Amygdala (tissue), 56 donors: ENCODE measurements around the gene STK36.

ENCODE experiments used
- DNase-seq, 56 donors: peaks; one replicate each; lab custom pipeline; 2025; lab: John Stamatoyannopoulos, UW

Gene STK36

GRCh38 chr2:218671654-218672566, at the start of gene STK36, which contains the start of gene RNF25:
STK36 (plus strand) TSS chr2:218672086; CDS start chr2:218672830, 744 bp downstream.
RNF25 (minus strand) TSS chr2:218672002; CDS start chr2:218671970, 32 bp downstream.
- peak; percentile 31 to 91 (median 80) for DNase-seq

- no peak for DNase-seq
These were observed 49.1 kb upstream of the STK36 start for GRCh38 chr2:218622606-218623365.

- DNase-seq, result no peak
These were observed 48.5 kb upstream of the STK36 start for GRCh38 chr2:218623366-218623705.

- DNase-seq, result no peak
These were observed 45.5 kb upstream of the STK36 start for GRCh38 chr2:218626369-218626768.

GRCh38 chr2:218627939-218628338, 43.9 kb upstream of the STK36 start:
- no peak for DNase-seq

GRCh38 chr2:218631837-218632236, 40.0 kb upstream of the STK36 start:
- DNase-seq, result no peak

GRCh38 chr2:218635719-218636118, 36.2 kb upstream of the STK36 start:
- DNase-seq, result no peak

GRCh38 chr2:218638372-218638771, 33.5 kb upstream of the STK36 start:
- no peak for DNase-seq

GRCh38 chr2:218642121-218642656, 29.7 kb upstream of the STK36 start:
- no peak for DNase-seq

- DNase-seq, result no peak
These were observed 29.1 kb upstream of the STK36 start for GRCh38 chr2:218642786-218643185.

GRCh38 chr2:218643751-218644310, 28.1 kb upstream of the STK36 start:
- no peak for DNase-seq

GRCh38 chr2:218644721-218645120, 27.2 kb upstream of the STK36 start:
- no peak for DNase-seq

- no peak for DNase-seq
These were observed 26.8 kb upstream of the STK36 start for GRCh38 chr2:218645126-218645525.

GRCh38 chr2:218648088-218648786, 23.6 kb upstream of the STK36 start:
- peak in 19 of 56 donors; percentile 3 to 71 (median 15) for DNase-seq

GRCh38 chr2:218648787-218649100, 23.1 kb upstream of the STK36 start:
- DNase-seq, result peak in 1 of 56 donors; percentile 2

GRCh38 chr2:218655751-218656150, 16.1 kb upstream of the STK36 start:
- DNase-seq, result no peak

GRCh38 chr2:218658671-218659257, 13.1 kb upstream of the STK36 start:
- DNase-seq, result peak in 2 of 56 donors; percentile 17 to 21

- peak; percentile 20 to 96 (median 87) for DNase-seq
These were observed 12.5 kb upstream of the STK36 start, which contains the start of the genes BCS1L and ZNF142 for GRCh38 chr2:218659258-218659987. BCS1L (plus strand) TSS chr2:218659683; CDS start chr2:218660988, 1,305 bp downstream. ZNF142 (minus strand) TSS chr2:218659623; CDS start chr2:218656429, 3,194 bp downstream.

- no peak for DNase-seq
These were observed 11.9 kb upstream of the STK36 start for GRCh38 chr2:218659988-218660358.
